ENCODE data around the gene INPP5A. TPM values are rescaled to one million over a fixed set of nuclear protein-coding genes. Genes with fewer than 3 reads are reported as not detected.

INPP5A gene
- total RNA-seq, 4 donors from 2014 or later: 16.9 to 58.2 (median 29.5) TPM

GRCh38 chr10:132630666-132631337, 93.2 kb downstream of the INPP5A start:
- intact Hi-C loops (cut with DNase I): loop anchor here (10.0 kb wide), 2 partner anchors 96 to 236 kb away; partner anchors contain the start of genes INPP5A and PWWP2B
- DNase-seq: no peak

DNA sequence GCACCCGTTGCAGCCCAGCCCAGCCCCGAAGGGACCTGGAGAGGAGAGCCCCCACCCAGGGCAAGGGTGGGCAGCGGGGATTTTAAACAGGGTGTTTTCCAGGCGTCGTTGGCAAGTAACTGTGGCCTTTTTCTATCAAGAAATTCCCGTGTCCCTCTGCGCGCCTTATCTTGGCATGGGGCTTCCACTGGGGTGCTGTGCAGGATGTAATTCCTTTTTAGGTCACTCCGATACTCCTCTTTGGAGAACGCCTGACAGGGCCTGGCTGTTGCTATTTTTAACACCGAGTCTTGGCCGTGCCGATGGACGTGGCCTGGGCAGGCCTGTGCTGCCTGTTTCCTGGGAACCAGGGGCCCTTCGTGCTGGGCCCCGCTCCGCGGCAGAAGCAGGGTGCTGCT, 93.8 kb downstream of the INPP5A start:
- intact Hi-C loops (cut with DNase I): loop anchor here (10.0 kb wide), 2 partner anchors 97 to 237 kb away; partner anchors contain the start of genes INPP5A and PWWP2B
- peaks cover 18 to 88% (median 52%) of the 10 kb centered on the region in 3 donors for H3K4me1 ChIP-seq
- peak overlapping the region; percentile 61 to 91 (median 82) for H3K27ac ChIP-seq
- H3K27me3 ChIP-seq: no peaks in the 10 kb centered on the region
- 38 to 46% methylated on average over 13 to 17 of the region's 18 CpGs for WGBS, 2 donors
- DNase-seq: no peak
- no peaks in the 10 kb centered on the region for H3K36me3 ChIP-seq
- no peak for TF ChIP-seq POLR2A (IDR thresholded peaks at IDR 0.05)
- TF ChIP-seq, protein P1, sequence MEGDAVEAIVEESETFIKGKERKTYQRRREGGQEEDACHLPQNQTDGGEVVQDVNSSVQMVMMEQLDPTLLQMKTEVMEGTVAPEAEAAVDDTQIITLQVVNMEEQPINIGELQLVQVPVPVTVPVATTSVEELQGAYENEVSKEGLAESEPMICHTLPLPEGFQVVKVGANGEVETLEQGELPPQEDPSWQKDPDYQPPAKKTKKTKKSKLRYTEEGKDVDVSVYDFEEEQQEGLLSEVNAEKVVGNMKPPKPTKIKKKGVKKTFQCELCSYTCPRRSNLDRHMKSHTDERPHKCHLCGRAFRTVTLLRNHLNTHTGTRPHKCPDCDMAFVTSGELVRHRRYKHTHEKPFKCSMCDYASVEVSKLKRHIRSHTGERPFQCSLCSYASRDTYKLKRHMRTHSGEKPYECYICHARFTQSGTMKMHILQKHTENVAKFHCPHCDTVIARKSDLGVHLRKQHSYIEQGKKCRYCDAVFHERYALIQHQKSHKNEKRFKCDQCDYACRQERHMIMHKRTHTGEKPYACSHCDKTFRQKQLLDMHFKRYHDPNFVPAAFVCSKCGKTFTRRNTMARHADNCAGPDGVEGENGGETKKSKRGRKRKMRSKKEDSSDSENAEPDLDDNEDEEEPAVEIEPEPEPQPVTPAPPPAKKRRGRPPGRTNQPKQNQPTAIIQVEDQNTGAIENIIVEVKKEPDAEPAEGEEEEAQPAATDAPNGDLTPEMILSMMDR (IDR thresholded peaks at IDR 0.05): no peak
- no peak overlapping the region for H3K4me3 ChIP-seq
- no peaks in the 10 kb centered on the region for H3K9me3 ChIP-seq

More at GRCh38 chr10:132630666-132631337, 93.2 kb downstream of the INPP5A start:
- Histone ChIP-seq H3K36me3 (no peaks in the 10 kb centered on the region), H3K4me1 (peaks cover 18 to 90% (median 52%) of the 10 kb centered on the region in 3 donors), H3K4me3 (no peak overlapping the region), H3K27ac (peak overlapping the region; percentile 61 to 91 (median 82)), H3K27me3 (no peaks in the 10 kb centered on the region), H3K9me3 (no peaks in the 10 kb centered on the region)
- TF ChIP-seq, protein P1 (IDR thresholded peaks at IDR 0.05): no peak
- WGBS, 2 donors: 76 to 82% methylated on average over 4 to 14 of the region's 24 CpGs

- Histone ChIP-seq H3K27ac (peak overlapping the region; percentile 61 to 91 (median 82)), H3K27me3 (no peaks in the 10 kb centered on the region), H3K36me3 (no peaks in the 10 kb centered on the region), H3K4me1 (peaks cover 18 to 89% (median 52%) of the 10 kb centered on the region in 3 donors), H3K9me3 (no peaks in the 10 kb centered on the region), H3K4me3 (no peak overlapping the region)
- intact Hi-C loops (cut with DNase I): loop anchor here (10.0 kb wide), 2 partner anchors 97 to 237 kb away; partner anchors contain the start of genes INPP5A and PWWP2B
- TF ChIP-seq, protein P1 (IDR thresholded peaks at IDR 0.05): no peak
- no peak for TF ChIP-seq POLR2A (IDR thresholded peaks at IDR 0.05)
- DNase-seq: no peak
- 39 to 85% methylated on average over 2 to 4 of the region's 13 CpGs for WGBS, 2 donors
Observed at GRCh38 chr10:132632091-132632561, 94.5 kb downstream of the INPP5A start.

DNA sequence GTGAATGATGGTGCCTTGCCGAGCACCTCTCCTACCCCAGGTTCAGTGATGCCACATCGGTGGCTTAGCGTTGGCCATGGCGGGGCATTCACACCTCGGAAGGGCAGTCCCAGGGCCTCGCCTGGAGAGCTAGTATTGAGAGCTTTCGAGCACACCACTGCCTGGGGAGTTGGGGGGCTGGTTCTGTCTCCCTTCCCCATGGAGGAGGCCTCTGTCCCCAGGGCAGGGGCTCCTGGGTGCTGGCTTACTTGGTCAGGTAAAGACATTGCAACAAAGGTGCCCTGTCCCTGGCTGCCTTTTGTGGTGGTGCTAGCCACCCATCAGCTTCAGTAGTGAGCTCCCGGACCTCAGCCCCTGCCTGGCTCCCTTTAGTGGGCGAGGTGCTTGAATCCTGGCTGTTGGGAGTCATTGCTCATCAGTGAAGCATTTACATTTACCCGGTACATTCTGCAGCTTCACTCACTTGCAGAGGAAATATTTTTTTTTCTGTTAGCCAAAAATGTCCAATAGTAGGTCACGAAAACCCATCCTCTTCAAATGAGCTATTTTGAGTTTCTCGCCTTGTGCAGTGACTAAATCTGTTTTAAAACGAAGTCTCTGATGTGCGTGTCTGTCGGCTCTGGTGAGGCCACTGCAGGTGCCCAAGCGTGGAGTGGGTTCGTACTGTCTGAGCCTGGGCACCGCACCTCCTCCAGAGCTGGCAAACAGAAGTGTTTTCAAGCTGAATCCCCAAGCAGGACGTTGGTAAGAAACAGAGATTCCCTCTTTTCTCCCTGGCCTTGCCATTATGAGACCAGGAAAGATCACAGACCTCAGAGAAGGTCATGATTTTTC, 95.5 kb downstream of the INPP5A start:
- Histone ChIP-seq H3K36me3 (no peaks in the 10 kb centered on the region), H3K27ac (peak overlapping the region; percentile 61 to 91 (median 82)), H3K4me1 (peaks cover 19 to 89% (median 55%) of the 10 kb centered on the region in 3 donors), H3K27me3 (no peaks in the 10 kb centered on the region), H3K9me3 (no peaks in the 10 kb centered on the region), H3K4me3 (no peak overlapping the region)
- DNase-seq: no peak
- TF ChIP-seq, protein P1 (IDR thresholded peaks at IDR 0.05): no peak
- no peak for TF ChIP-seq POLR2A (IDR thresholded peaks at IDR 0.05)
- 69 to 82% methylated on average over 15 to 16 of the region's 19 CpGs for WGBS, 2 donors
- intact Hi-C loops (cut with DNase I): loop anchor here (10.0 kb wide), 2 partner anchors 98 to 238 kb away; partner anchors contain the start of genes INPP5A and PWWP2B
